ENCODE results near the gene FOSL1. TPM values are rescaled to one million over a fixed set of nuclear protein-coding genes. Genes with fewer than 3 reads are reported as not detected.

The FOSL1 gene
- polyA plus RNA-seq, 1 donor (not counting 4 experiments of a cell fraction or from before 2014, with no cell fraction given) = 21.8 TPM

DNA sequence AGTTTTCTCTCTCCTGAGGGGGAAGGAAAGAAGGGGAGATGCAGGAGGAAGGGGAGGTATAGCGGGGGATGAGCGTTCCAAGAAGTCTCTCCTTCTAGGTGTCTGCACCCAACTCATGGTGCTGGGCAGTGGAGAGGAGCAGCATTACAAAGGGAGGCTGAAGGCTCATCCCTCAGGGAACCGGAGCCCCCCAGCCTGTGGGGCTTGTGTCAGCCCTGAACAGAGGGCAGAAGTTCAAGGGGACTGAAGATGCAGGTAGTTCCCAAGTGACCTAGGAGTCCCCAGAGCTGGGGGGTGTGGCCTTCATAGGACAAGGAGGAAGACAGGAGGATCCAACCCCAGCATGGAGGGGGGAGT is 16.9 kb upstream of the FOSL1 start:
- Histone ChIP-seq H3K27me3 (ENCODE audit: control insufficient read depth, extremely low read depth, insufficient read depth, low read length) (no peaks in the 10 kb centered on the region), H3K4me1 (ENCODE audit: control insufficient read depth, extremely low read depth, insufficient read depth, low read length) (peaks cover 70% of the 10 kb centered on the region), H3K36me3 (ENCODE audit: control insufficient read depth in 2 of 2, extremely low read depth in 1 of 2, insufficient read depth in 2 of 2, low read length in 2 of 2) (peaks cover 6 to 8% of the 10 kb centered on the region in 2 experiments), H4K20me1 (ENCODE audit: control insufficient read depth, extremely low read depth, insufficient read depth, low read length) (no peaks in the 10 kb centered on the region), H3K9me1 (ENCODE audit: control insufficient read depth, extremely low read depth, insufficient read depth, low read length) (no peaks in the 10 kb centered on the region), H3K9ac (ENCODE audit: control insufficient read depth, extremely low read depth, insufficient read depth, low read length) (peak overlapping the region; percentile 91), H3K27ac (ENCODE audit: control insufficient read depth, insufficient read depth, low read length) (peak overlapping the region; percentile 95), H3K4me2 (ENCODE audit: control insufficient read depth, extremely low read depth, insufficient read depth, low read depth, low read length) (peak overlapping the region; percentile 73), H3K9me3 (ENCODE audit: control insufficient read depth, low read depth, low read length) (no peaks in the 10 kb centered on the region), H2AFZ (ENCODE audit: control insufficient read depth, low read length) (no peak overlapping the region), H3K4me3 (ENCODE audit: control insufficient read depth in 2 of 3, extremely low read depth in 1 of 3, insufficient read depth in 2 of 3, low read depth in 1 of 3, low read length in 3 of 3) (peak overlapping the region in 1 of 3 experiments; percentile 66), H3K79me2 (ENCODE audit: control insufficient read depth, insufficient read depth, low read length) (peaks cover 47% of the 10 kb centered on the region)
- dilution Hi-C loops (cut with MboI; ENCODE audit: extremely low pct_ligation_motif_present, low sequenced_read_pairs) = no loop called here
- no peak for DNase-seq (ENCODE audit: low read depth, low spot score)
- no peak for FAIRE-seq
- TF ChIP-seq EZH2 (IDR thresholded peaks at IDR 0.05; ENCODE audit: low read length) = no peak
- TF ChIP-seq CTCF (optimal IDR thresholded peaks at IDR 0.05 in 1 of 3, IDR thresholded peaks at IDR 0.05 in 1 of 3, conservative IDR thresholded peaks at IDR 0.05 in 1 of 3; ENCODE audit: extremely low read depth in 1 of 3, insufficient read depth in 2 of 3, low read length in 3 of 3) = no peak

GRCh38 chr11:65916391-65916790 is 16.2 kb upstream of the FOSL1 start:
- H2AFZ ChIP-seq (ENCODE audit: control insufficient read depth, low read length) = no peak overlapping the region
- peaks cover 74% of the 10 kb centered on the region for H3K4me1 ChIP-seq (ENCODE audit: control insufficient read depth, extremely low read depth, insufficient read depth, low read length)

More at GRCh38 chr11:65916391-65916790, 16.2 kb upstream of the FOSL1 start:
- no peak for TF ChIP-seq EZH2 (IDR thresholded peaks at IDR 0.05; ENCODE audit: low read length)
- TF ChIP-seq CTCF (optimal IDR thresholded peaks at IDR 0.05 in 1 of 3, IDR thresholded peaks at IDR 0.05 in 1 of 3, conservative IDR thresholded peaks at IDR 0.05 in 1 of 3; ENCODE audit: extremely low read depth in 1 of 3, insufficient read depth in 2 of 3, low read length in 3 of 3) = no peak
- H3K27me3 ChIP-seq (ENCODE audit: control insufficient read depth, extremely low read depth, insufficient read depth, low read length) = no peaks in the 10 kb centered on the region
- H3K36me3 ChIP-seq (ENCODE audit: control insufficient read depth in 2 of 2, extremely low read depth in 1 of 2, insufficient read depth in 2 of 2, low read length in 2 of 2) = peaks cover 4 to 5% of the 10 kb centered on the region in 2 experiments
- DNase-seq (ENCODE audit: low read depth, low spot score) (no peak), FAIRE-seq (peak; percentile 46)
- H3K79me2 ChIP-seq (ENCODE audit: control insufficient read depth, insufficient read depth, low read length) = peaks cover 47% of the 10 kb centered on the region
- dilution Hi-C loops (cut with MboI; ENCODE audit: extremely low pct_ligation_motif_present, low sequenced_read_pairs) = no loop called here
- H3K9me3 ChIP-seq (ENCODE audit: control insufficient read depth, low read depth, low read length) = no peaks in the 10 kb centered on the region
- H3K9me1 ChIP-seq (ENCODE audit: control insufficient read depth, extremely low read depth, insufficient read depth, low read length) = no peaks in the 10 kb centered on the region
- peak overlapping the region; percentile 95 for H3K27ac ChIP-seq (ENCODE audit: control insufficient read depth, insufficient read depth, low read length)
- H3K4me3 ChIP-seq (ENCODE audit: control insufficient read depth in 2 of 3, extremely low read depth in 1 of 3, insufficient read depth in 2 of 3, low read depth in 1 of 3, low read length in 3 of 3) = peak overlapping the region in 2 of 3 experiments; percentile 26 to 66
- H3K9ac ChIP-seq (ENCODE audit: control insufficient read depth, extremely low read depth, insufficient read depth, low read length) = peak overlapping the region; percentile 91
- H3K4me2 ChIP-seq (ENCODE audit: control insufficient read depth, extremely low read depth, insufficient read depth, low read depth, low read length) = peak overlapping the region; percentile 73
- no peaks in the 10 kb centered on the region for H4K20me1 ChIP-seq (ENCODE audit: control insufficient read depth, extremely low read depth, insufficient read depth, low read length)

Data from keratinocyte (primary cell).